H9 (cell line): ENCODE data around the gene NAA25. TPM values are rescaled to one million over a fixed set of nuclear protein-coding genes. Genes with fewer than 3 reads are reported as not detected.
A peak's percentile ranks its signal among the peaks of the same experiment; 100 is the strongest.

Experiments used
- DNase-seq: peaks from one replicate; pipeline ENCODE4 v3.0.0-alpha.2; 2017
- H2AFZ ChIP-seq: one replicate; pipeline ENCODE4 v1.6.1; 2013; ENCODE audit warnings: mild to moderate bottlenecking, low read length, control low read depth, moderate library complexity
- H2AK5ac ChIP-seq: 2 replicates; pipeline ENCODE4 v1.6.1; 2013; ENCODE audit warnings: low read length, control low read depth, mixed read lengths; ENCODE audit not compliant: insufficient read length
- H2BK120ac ChIP-seq: one replicate; pipeline ENCODE4 v1.6.1; 2013; ENCODE audit warnings: low read depth, mild to moderate bottlenecking, low read length, control low read depth, inconsistent platforms; ENCODE audit not compliant: poor library complexity, severe bottlenecking
- H2BK12ac ChIP-seq: 2 replicates; pipeline ENCODE4 v1.6.1; 2013; ENCODE audit warnings: low read length, control low read depth, mixed read lengths, low read depth; ENCODE audit not compliant: insufficient read length
- H2BK15ac ChIP-seq: 2 replicates; pipeline ENCODE4 v1.6.1; 2013; ENCODE audit warnings: low read depth, low read length, control low read depth
- H2BK20ac ChIP-seq: one replicate; pipeline ENCODE4 v1.6.1; 2013; ENCODE audit warnings: low read depth, mild to moderate bottlenecking, low read length, control low read depth, inconsistent platforms; ENCODE audit not compliant: poor library complexity, severe bottlenecking
- H2BK5ac ChIP-seq: 2 replicates; pipeline ENCODE4 v1.6.1; 2013; ENCODE audit warnings: low read length, control low read depth, mixed read lengths; ENCODE audit not compliant: insufficient read length
- H3K14ac ChIP-seq: 2 replicates; pipeline ENCODE4 v1.6.1; 2013; ENCODE audit warnings: low read length, control low read depth; ENCODE audit not compliant: insufficient read depth
- H3K18ac ChIP-seq: 2 replicates; pipeline ENCODE4 v1.6.1; 2013; ENCODE audit warnings: low read depth, mild to moderate bottlenecking, mixed read lengths, low read length, control low read depth; ENCODE audit not compliant: insufficient read length
- H3K23ac ChIP-seq: 2 replicates; pipeline ENCODE4 v1.6.1; 2013; ENCODE audit warnings: low read length, control low read depth, mixed read lengths, low read depth; ENCODE audit not compliant: insufficient read length
- H3K23me2 ChIP-seq: 2 replicates; pipeline ENCODE4 v1.6.1; 2013; ENCODE audit warnings: low read depth, mild to moderate bottlenecking, mixed read lengths, low read length, control low read depth; ENCODE audit not compliant: insufficient read length, poor library complexity, severe bottlenecking
- H3K27ac ChIP-seq: 2 replicates; pipeline ENCODE4 v1.5.1; 2013; ENCODE audit warnings: low read length, control low read depth, mixed read lengths, low read depth; ENCODE audit not compliant: insufficient read length
- H3K27me3 ChIP-seq: 2 replicates; pipeline ENCODE4 v1.6.1; 2013; ENCODE audit warnings: low read length, control low read depth, inconsistent platforms; ENCODE audit not compliant: insufficient read depth
- H3K4ac ChIP-seq: 2 replicates; pipeline ENCODE4 v1.6.1; 2013; ENCODE audit warnings: low read depth, mild to moderate bottlenecking, control low read depth, inconsistent platforms, low read length, moderate library complexity
- H3K4me1 ChIP-seq: 2 replicates; pipeline ENCODE4 v1.6.1; 2013; ENCODE audit warnings: low read length, control low read depth, inconsistent platforms; ENCODE audit not compliant: insufficient read depth
- H3K4me2 ChIP-seq: 2 replicates; pipeline ENCODE4 v1.6.1; 2013; ENCODE audit warnings: low read length, control low read depth, mixed read lengths; ENCODE audit not compliant: insufficient read length, insufficient read depth
- H3K56ac ChIP-seq: 2 replicates; pipeline ENCODE4 v1.6.1; 2013; ENCODE audit warnings: low read depth, mild to moderate bottlenecking, mixed read lengths, low read length, control low read depth; ENCODE audit not compliant: insufficient read length
- H3K79me1 ChIP-seq: 2 replicates; pipeline ENCODE4 v1.6.1; 2013; ENCODE audit warnings: low read depth, mild to moderate bottlenecking, moderate library complexity, low read length, control low read depth, inconsistent platforms; ENCODE audit not compliant: insufficient read depth, poor library complexity, severe bottlenecking
- H3K79me2 ChIP-seq: 2 replicates; pipeline ENCODE4 v1.6.1; 2013; ENCODE audit warnings: low read length, control low read depth, inconsistent platforms; ENCODE audit not compliant: insufficient read depth
- H3K9ac ChIP-seq: 2 replicates; pipeline ENCODE4 v1.6.1; 2013; ENCODE audit warnings: low read length, control low read depth, mixed read lengths; ENCODE audit not compliant: insufficient read length; ENCODE audit errors: extremely low read depth
- H3K9me3 ChIP-seq: one replicate; pipeline ENCODE4 v1.6.1; 2013; ENCODE audit warnings: low read depth, low read length, inconsistent platforms; ENCODE audit not compliant: control insufficient read depth
- H3T11ph ChIP-seq: one replicate; pipeline ENCODE4 v1.6.1; 2013; ENCODE audit warnings: mild to moderate bottlenecking, low read length, control low read depth, inconsistent platforms
- H4K20me1 ChIP-seq: one replicate; pipeline ENCODE4 v1.6.1; 2013; ENCODE audit not compliant: control insufficient read depth, insufficient read length, insufficient read depth
- H4K5ac ChIP-seq: 2 replicates; pipeline ENCODE4 v1.6.1; 2013; ENCODE audit warnings: low read depth, mild to moderate bottlenecking, mixed read lengths, low read length, control low read depth; ENCODE audit not compliant: insufficient read length
- H4K8ac ChIP-seq: replicated peaks from 2 replicates; pipeline ENCODE4 v1.6.1; 2013; ENCODE audit warnings: low read length, control low read depth, mixed read lengths, low read depth; ENCODE audit not compliant: insufficient read length
- H4K91ac ChIP-seq: 2 replicates; pipeline ENCODE4 v1.6.1; 2013; ENCODE audit warnings: low read depth, mild to moderate bottlenecking, moderate library complexity, mixed read lengths, low read length, control low read depth; ENCODE audit not compliant: insufficient read length
- H3K27ac Mint-ChIP-seq, 3 experiments: 2 replicates in 2 of 3; 3 replicates in 1 of 3; pipeline ENCODE4 v1.8.0; 2020 to 2021; ENCODE audit warnings: mixed read lengths in 3 of 3, mild to moderate bottlenecking in 1 of 3, moderate library complexity in 1 of 3
- H3K27me3 Mint-ChIP-seq: 2 replicates; pipeline ENCODE4 v1.8.0; 2021; ENCODE audit warnings: low read depth, mild to moderate bottlenecking, moderate library complexity, mixed read lengths
- H3K36me3 Mint-ChIP-seq, 3 experiments: 2 replicates in 2 of 3; 3 replicates in 1 of 3; pipeline ENCODE4 v1.8.0; 2020 to 2021; ENCODE audit warnings: low read depth in 3 of 3, mixed read lengths in 3 of 3; ENCODE audit not compliant: insufficient read depth in 1 of 3
- H3K4me1 Mint-ChIP-seq, 2 experiments: 2 replicates each; pipeline ENCODE4 v1.8.0; 2020; ENCODE audit warnings: mixed read lengths in 2 of 2
- H3K4me3 Mint-ChIP-seq, 2 experiments: 2 replicates in 1 of 2; 3 replicates in 1 of 2; pipeline ENCODE4 v1.8.0; 2020 to 2021; ENCODE audit warnings: mild to moderate bottlenecking in 2 of 2, mixed read lengths in 2 of 2, moderate library complexity in 1 of 2
- H3K9me3 Mint-ChIP-seq, 2 experiments: 2 replicates in 1 of 2; 3 replicates in 1 of 2; pipeline ENCODE4 v1.8.0; 2020; ENCODE audit warnings: mild to moderate bottlenecking in 2 of 2, mixed read lengths in 2 of 2, moderate library complexity in 1 of 2
- WGBS: extraction: QIAGEN DNeasy Blood & Tissue Kit; methylation state at CpG from one replicate; pipeline ENCODE4 v1.1.7; 2013; ENCODE audit warnings: missing lambda C conversion rate, low lambda C conversion rate, mixed read lengths; ENCODE audit not compliant: insufficient read length; ENCODE audit errors: extremely low coverage; 5-methylcytosine and 5-hydroxymethylcytosine counted together
- total RNA-seq: library from RNA; stranded (reverse); gene quantifications from 2 replicates; pipeline ENCODE4 v1.2.1, GENCODE V29; 2021
- TF ChIP-seq, protein P1 (sequence below): fragments of 200-600 bp; sonication (generic); conservative IDR thresholded peaks from 3 replicates; pipeline ENCODE4 v1.8.0; 2021; ENCODE audit warnings: antibody characterized with exemption, mild to moderate bottlenecking

NAA25 gene
- total RNA-seq, 1 experiment from 2014 or later = 57.1 TPM

DNA sequence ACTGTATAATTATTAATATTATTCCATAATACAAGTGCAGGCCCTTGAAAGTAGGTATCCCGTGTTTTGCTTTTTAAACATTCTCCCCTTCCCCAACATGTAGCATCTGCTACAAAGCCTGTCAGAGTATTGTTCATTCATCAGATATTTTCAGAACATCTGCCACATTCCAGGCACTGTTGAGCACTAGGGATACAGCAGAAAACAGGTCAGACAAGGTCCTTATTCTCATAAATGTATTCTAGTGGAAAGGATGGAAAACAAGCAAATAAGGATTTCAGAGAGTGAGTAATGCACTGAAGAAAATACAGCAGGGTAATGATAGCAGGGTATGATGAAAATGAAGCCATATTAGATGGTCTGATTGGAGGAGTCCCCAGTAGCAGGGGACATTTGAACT is 91.5 kb downstream of the NAA25 start:
- DNase-seq = no peak
- Mint-ChIP-seq H3K9me3 (peaks cover 3 to 4% of the 10 kb centered on the region in 2 experiments; a peak in 3 of 5 replicates), H3K36me3 (peaks cover 29 to 64% (median 58%) of the 10 kb centered on the region in 3 experiments)

More for the DNA sequence above, 91.5 kb downstream of the NAA25 start:
- Histone ChIP-seq H3K27ac (no peak overlapping the region), H3K23me2 (peaks cover 1% of the 10 kb centered on the region), H2BK12ac (no peak overlapping the region), H4K8ac (no peak overlapping the region), H3K9ac (no peak overlapping the region), H2AK5ac (no peak overlapping the region), H3K9me3 (no peaks in the 10 kb centered on the region), H3K27me3 (no peaks in the 10 kb centered on the region), H3K79me2 (peaks cover 20% of the 10 kb centered on the region; the same call in 1 of the 2 replicates), H3K4ac (no peak overlapping the region), H2BK20ac (no peak overlapping the region), H2AFZ (no peak overlapping the region), H3K56ac (no peak overlapping the region), H2BK5ac (no peak overlapping the region), H3K79me1 (no peaks in the 10 kb centered on the region), H3T11ph (no peak overlapping the region), H3K18ac (no peak overlapping the region), H4K20me1 (no peaks in the 10 kb centered on the region), H3K4me1 (no peaks in the 10 kb centered on the region), H4K5ac (no peak overlapping the region), H3K14ac (no peak overlapping the region), H4K91ac (no peak overlapping the region), H2BK15ac (no peak overlapping the region), H3K4me2 (no peak overlapping the region), H2BK120ac (no peak overlapping the region), H3K23ac (no peak overlapping the region)
- WGBS = no CpG with 5 or more reads among the region's 1 CpG
- peaks cover 8 to 12% of the 10 kb centered on the region in 2 experiments for H3K4me1 Mint-ChIP-seq
- TF ChIP-seq, protein P1, sequence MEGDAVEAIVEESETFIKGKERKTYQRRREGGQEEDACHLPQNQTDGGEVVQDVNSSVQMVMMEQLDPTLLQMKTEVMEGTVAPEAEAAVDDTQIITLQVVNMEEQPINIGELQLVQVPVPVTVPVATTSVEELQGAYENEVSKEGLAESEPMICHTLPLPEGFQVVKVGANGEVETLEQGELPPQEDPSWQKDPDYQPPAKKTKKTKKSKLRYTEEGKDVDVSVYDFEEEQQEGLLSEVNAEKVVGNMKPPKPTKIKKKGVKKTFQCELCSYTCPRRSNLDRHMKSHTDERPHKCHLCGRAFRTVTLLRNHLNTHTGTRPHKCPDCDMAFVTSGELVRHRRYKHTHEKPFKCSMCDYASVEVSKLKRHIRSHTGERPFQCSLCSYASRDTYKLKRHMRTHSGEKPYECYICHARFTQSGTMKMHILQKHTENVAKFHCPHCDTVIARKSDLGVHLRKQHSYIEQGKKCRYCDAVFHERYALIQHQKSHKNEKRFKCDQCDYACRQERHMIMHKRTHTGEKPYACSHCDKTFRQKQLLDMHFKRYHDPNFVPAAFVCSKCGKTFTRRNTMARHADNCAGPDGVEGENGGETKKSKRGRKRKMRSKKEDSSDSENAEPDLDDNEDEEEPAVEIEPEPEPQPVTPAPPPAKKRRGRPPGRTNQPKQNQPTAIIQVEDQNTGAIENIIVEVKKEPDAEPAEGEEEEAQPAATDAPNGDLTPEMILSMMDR = no peak
- H3K4me3 Mint-ChIP-seq = no peak overlapping the region
- H3K27me3 Mint-ChIP-seq = no peaks in the 10 kb centered on the region; the same call in 1 of the 2 replicates
- peak overlapping the region; percentile 3 to 68 (median 46); a peak in 4 of 7 replicates for H3K27ac Mint-ChIP-seq
